Glomerular visceral epithelial cell (primary cell): ENCODE measurements around the gene TENM3.
A peak's percentile ranks its signal among the peaks of the same experiment; 100 is the strongest.

Source experiments
- DNase-seq: peaks from one replicate; pipeline ENCODE4 v3.0.0-alpha.2; 2016; ENCODE audit errors: extremely low spot score

Gene TENM3

DNA sequence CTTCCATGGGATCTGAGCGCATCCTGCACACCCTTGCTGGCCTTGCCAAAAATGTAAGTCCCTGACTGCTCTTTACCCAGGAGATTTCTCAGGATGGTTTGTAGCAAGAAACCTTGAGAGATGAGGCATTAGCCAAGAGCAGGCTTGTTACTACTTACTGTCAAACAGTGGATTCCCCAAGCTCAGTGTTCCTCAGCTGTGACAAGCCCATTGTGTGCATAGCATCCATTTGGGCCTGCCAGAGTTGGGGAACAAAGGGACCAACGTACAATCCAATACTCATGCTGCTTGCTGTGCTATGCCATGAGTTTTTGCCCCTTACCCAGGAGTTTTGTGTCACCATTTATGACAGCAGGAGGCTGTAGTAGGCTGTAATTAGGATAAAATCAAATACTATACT, 267.6 kb downstream of the TENM3 start:
- DNase-seq = no peak

DNA sequence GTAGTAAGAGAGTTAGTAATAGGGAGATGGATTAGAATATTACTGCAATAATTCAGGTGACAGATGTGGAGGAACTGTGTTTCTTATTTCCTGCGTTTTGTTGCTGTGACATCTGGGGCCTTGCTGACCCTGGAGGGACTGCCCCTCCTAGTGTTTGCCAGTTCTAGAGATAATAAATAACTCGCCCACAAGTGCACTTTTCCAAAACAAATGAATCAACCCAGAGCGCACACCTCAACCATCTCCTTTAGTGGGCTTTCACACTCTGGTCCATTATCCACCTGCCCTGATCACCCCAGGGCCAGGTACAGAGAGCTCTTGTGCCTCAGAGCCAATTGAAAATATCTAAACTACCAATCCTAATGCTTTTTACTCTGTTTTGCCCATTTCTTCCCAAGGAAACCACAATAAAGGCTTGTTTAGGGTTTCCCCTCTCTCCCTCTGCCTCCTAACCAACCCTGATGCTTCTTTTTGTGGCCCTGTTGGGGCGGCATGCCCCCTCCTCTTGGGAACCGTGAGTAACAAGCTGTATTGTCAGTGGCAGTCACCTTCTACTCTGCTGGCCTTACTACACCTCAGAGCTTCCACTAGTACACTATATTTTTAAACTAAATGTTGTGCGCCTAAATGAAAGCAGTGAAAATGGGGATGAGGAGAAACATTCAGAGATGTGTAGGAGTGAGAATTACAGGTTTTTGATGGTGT, 270.5 kb downstream of the TENM3 start:
- no peak for DNase-seq

DNA sequence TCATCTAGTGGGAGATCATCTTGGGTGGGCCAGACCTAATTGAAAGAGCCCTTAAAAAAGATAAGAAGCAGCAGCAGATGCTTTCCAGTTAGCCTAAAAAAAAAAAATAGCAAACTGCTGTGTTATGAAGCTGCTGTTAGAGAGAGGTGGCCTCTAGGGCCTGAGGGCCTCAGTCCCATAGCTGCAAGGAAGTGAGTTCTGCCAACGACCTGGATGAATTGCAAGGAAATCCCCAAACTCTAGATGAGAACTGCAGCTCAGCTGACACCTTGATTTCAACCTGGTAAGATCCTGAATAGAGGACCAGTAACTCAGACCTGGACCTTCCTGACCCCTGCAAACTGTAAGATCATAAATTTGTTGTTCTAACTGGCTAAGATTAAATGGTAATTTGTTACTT, 275.2 kb downstream of the TENM3 start:
- DNase-seq = no peak

DNA sequence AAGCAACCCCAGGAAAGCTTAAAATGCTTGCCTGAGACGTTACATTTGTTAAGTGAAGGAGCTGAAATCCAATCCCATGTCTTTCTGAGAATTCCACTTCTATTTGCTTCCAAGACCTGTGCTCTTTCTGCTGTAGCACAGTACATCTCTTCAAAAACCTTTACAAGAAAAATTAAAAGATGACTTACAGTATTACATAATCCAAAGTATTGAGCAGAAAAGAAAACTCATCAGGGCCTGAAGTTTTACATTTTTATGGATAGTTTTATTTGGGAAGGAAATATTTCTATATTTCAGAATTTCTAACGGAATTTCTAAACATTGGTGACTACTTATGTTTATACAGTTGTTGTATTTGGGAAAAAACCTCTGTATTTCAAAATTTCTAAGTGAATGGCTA, 276.3 kb downstream of the TENM3 start:
- no peak for DNase-seq

DNA sequence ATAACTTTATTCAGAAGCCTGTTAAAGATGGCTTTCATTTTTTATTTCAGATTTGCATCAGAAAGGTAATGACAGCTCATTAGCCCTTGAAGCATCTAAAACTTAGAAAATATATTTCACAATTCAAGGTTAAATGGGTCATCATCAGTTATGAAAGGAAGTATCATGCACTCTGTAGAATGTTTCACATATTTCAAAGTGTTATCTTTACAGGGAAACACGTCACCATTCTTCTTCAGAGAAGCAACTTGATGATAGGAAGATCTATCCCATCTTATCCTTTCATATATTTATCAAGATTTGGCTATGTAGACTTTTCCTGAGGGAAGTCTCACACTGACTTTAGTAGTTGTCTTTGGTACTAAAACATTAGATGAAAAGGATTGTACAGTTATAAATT, 277.8 kb downstream of the TENM3 start:
- DNase-seq = no peak

DNA sequence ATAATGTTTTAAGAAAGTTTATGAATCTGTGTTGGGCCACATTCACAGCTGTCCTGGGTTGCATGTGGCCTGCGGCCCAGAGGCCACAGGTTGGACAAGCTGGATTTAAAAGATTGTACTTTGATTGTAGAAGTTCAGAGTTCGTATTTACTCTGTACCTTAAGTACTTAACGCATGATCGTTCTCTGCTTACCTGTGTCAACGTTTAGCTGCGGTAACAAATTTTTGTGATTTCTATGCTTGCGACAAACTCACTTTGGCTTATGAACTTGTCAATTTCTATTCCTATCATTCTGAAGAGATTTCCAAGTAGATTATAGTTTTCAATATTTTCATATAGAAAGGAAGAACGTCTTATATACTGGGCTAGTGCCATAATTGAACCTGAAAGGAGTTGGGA, 285.6 kb downstream of the TENM3 start:
- no peak for DNase-seq

DNA sequence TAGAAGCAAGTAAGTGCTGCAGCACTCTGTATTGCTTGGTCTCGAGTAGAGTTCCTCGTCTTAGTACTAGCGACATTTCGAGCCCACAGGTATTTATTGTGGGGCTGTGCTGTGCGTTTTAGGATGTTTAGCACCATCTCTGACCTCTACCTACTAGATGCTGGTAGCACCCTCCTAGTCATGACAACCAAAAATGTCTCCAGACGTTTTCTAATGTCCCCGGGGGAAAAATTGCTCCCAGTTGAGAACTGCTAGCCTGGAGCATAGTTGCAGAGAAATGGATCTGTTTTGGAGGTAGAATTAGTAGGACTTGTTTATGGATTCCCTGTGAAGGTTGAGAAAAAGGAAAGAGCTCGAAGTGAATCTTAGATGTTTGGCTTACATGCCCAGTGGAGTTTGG, 287.2 kb downstream of the TENM3 start:
- no peak for DNase-seq

DNA sequence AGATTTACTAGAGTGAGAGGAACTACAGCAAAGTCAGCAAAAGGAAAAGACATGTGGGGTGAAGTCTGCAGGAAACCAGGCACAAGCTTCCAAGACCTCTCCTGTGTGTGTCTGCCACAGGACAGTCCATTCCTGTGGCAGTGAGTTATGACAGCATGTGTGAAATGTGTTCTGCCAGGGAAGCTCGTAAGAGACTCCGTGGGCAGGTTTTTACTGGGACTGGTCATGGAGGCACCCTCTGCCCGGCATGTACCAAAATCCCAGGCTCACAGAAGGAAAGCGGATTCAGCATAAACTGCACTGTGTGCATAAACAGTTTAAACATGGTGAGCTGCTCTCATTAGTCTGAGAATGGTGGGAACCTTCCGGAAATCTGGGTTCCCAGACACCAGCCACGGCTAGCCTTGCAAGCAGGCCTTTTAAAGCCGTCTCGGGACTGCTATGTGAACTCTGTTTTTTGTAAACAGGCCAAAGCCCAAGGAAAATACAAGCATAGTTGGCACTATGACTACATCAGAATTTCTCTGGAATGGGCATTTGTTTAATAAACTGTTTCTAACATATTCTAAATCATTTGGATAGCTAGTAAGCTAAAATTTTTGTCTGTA, 288.5 kb downstream of the TENM3 start:
- no peak for DNase-seq

DNA sequence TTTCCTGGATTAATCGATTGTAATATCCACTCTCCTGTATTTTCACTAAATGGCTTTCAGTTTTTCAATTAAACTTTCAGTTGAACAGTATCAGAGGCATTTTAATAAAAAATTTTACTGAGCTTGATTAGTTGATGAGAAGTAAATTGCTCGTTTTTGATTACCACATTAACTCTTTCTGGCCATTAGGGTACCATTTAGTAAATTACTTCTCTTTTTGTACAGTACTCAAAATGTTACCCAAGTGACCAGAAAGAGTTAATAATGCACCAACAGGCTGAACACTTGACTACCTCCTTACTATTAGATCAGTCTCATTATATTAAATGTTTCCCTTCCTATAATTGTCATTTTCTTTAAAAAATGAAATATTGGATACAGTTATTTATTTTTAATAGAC, 289.2 kb downstream of the TENM3 start:
- no peak for DNase-seq

DNA sequence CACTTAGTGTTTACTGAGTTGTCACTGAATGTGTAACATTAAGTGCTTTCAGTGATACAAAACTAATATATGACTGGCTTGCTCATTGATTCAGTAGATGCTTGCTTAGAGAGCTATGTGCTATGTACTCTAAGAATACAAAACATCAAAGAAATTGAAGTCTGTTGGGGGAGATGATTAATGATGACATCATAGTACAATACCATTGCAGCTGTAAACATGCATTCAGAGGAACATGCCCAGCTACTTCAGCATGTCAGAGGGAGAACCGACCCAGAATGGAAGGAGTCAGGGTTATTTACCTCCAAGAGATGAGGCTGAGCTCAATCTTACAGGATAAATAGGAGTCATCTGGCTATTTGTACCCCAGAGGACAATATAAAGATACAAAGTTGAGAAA, 290.8 kb downstream of the TENM3 start:
- no peak for DNase-seq

DNA sequence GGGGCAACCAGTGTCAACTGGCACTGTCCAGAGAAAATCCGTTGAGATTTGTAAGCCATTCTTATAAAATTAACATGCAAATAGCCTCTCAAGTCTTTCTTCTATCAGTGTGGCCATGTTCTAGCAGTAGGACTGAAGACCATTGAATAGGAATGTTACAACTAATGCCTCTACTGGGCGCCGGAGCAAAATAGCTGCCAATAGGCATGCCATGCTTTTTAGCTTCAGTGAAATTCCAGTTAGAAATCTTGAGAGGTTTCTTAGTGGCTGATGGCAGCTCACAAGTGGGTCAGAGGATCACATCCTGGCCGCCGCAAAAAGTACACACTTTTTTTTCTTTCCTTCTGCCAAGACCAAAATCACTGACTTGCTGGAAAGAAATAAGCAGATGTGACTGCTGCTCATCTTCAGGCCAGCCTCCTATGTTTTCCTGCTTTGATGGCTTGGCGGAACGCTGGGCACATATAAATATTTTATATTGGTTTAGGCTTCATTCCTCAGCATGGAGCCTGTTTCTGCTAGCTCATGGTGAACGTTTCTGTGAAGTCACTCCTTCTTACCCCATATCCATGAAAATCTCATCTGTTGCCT, 293.1 kb downstream of the TENM3 start:
- no peak for DNase-seq

DNA sequence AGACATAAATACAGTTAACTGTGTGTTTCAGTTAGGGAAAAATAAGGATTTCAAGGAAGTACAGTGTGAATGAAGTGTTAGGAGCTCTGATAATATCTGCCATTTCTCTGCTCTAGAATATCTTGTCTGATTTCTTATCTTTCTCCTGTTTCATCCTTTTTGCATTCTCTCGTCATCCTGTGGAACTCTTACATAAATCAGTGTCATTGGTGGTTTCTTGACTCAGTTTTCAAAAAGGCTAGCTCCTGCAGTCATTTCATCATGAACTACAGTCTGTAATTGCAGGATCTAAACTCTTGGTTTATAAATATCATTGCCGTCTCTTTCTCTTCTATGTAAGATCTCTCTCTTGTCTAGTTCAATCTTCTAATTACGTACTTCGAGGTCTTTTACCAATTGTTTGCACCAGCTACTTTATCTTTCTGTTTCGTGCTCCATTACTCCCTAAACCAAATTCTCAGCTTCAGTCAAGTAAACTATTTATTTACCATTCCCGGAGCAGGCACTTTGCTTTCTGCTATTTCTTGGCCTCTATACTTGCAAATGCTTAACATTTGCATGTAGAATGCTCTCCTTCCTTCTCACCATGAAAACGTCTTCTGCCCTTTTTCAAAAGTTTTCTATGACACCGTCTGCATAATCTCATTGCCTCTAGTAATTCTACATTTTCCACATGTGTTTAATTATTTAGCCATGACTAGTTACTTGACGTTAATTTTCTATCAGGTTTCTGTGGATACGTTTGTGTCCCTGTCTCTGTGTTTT, 294.0 kb downstream of the TENM3 start:
- DNase-seq = no peak

DNA sequence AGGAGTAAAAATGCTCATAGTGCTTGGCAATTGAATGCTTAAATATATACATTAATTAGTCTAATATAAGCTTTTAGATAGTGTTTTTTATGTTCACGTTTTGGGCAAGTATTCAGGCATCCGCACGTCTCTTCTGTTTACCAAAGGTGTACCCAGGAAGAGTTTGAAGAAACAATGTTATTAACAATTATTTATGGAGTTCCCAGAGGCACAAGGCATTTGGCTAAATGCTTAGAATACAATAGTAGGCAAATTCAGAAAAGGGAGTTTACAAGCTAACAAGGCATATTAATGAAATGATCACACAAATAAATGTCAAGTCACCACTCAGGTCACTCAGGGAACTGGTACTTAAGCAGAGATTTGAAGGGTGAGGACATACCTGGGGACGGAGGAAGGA, 294.8 kb downstream of the TENM3 start:
- DNase-seq = no peak

DNA sequence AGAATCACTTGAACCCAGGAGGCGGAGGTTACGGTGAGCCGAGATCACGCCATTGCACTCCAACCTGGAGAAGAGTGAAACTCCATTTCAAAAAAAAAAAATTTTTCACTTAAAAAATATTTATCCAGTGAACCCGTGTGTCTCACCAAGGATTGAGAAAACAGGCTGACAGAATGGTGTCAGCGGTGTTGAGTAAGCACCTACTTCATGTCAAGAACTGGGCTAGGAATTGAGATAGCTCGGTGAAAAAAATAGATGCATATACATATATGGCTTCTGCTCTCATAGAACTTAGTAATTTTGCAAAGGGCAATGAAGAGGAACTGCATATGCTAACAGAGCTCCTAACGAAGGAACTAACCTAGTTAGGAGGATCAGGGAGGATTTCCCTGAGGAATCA, 297.3 kb downstream of the TENM3 start:
- no peak for DNase-seq

DNA sequence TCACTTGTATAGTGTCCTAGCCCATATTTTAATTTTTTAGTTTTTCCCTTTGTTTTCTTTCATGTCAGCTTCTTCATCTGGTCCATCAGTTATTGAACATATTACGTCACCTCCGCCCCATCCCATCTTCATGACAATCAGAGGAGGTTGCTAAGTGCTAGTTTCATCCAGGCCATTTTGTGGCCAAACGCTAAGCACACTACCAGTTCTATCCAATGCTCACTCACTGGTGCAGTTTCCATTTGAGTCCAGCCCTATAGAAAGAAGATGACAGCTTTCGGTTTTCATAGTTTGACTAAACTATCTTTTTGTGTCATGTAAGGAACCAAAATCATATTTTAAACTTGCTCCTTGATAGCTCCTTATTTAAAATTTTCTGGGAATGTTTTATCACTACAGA, 304.2 kb downstream of the TENM3 start:
- DNase-seq = no peak

DNA sequence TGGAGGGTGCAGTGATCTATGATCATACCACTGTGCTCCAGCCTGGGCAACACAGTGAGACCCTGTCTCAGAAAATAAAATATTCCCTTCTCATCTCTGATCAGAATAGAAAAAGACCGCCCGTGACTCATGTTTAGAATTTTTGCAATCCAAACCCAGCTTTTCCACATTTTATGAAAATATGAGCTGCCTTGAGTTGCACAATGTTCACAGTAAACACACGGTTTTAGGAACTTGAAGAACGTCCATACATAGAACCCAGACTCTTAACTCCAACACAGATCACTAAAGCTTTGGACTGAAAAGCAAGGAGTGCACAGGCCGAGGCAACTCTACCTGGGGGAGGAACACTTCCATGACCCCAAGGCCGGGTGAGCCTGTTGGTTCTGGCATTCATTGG, 305.0 kb downstream of the TENM3 start:
- DNase-seq = no peak

DNA sequence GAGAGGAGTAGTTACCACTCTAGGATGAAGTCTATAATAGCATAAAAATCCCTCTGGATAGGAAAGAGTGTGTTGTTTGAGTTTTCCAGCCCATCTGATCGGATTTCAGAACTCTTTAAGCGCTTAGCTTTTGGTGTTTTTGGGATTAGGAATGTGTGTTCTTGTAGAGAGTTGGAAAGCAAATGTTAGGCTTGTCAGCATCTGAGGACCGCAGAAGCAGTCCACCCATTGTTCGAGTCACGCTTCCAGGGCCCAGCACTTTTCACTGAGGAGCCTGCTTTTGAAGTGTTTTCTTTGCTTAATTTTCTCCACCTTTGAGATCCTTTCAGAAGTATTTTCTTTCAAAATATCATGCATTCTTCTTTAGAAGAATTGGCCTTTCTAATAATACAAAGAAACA, 306.2 kb downstream of the TENM3 start:
- DNase-seq = no peak

DNA sequence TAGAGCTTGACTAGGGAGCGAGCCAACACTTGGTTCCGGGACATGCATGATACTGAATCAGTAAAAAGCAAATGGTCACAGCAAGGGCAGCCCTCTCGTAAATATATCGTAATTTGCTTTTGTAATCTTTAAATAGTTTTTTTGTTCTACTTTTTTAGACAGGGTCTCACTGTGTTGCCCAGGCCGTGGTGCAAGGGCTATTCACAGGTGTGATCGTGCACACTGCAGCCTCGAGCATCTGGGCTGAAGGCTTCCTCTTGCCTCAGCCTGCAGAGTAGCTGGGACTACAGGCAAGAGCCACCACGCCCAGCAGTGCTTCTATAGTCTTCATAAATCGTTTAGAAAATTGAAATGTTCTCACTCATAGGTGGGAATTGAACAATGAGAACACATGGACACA, 309.7 kb downstream of the TENM3 start:
- DNase-seq = no peak

DNA sequence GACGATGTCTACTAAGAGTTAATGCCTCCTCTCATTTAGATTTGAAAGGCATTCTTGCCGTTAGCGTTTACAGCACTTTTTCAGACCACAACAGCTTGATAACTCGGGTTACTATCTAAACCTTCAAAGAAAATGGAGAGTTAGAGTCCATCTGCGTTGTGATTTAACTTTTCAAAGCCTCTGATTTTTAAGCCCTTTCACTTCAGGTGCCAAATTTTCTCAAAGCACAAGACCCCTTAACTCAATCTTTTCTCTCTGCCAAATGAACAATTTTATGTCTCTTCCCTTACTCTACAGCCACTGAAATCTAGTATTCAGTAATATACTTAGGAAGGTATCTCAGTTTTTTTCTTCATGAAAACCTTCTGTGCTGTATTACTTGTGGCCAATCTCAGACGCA, 310.5 kb downstream of the TENM3 start:
- DNase-seq = no peak

DNA sequence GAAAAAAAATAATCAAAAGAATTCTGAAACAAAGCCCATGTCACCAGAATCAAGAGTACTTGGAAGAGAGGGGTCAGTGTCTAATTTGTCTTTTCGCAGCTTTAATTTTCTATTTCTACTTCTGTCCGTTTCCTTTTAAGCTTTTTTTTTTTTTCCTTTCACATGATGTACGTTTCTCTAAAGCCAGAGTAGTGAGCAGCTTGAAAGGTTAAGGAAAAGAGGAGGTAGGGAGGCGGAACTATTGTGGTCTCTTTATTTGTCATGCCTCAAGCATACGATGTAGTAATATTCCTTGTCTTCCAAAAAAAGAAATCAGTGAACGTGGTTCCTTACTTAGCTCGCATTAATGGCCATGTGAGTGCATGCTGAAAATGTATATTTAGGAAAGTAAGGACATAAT, 311.5 kb downstream of the TENM3 start:
- peak; percentile 49 for DNase-seq

DNA sequence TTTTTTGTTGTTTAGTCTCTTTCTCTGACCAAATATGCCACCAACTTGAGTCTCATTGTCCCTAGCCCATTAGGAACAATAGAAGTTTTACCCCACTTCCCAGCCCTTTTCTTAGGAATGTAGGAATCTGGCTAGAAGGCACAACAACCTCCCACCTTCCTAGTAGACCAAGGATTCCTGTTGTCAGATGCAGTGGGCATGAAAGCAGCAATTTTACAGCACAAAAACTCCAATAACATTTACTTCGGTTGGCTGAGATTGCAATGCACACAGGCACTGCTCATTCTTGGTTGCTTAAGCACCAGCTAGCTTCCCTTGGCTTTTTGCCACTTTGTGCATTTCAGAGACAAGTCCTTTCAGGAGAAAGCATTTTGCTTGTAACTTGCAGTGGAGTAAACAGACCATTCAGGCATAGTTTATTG, 312.8 kb downstream of the TENM3 start:
- peak; percentile 72 for DNase-seq

DNA sequence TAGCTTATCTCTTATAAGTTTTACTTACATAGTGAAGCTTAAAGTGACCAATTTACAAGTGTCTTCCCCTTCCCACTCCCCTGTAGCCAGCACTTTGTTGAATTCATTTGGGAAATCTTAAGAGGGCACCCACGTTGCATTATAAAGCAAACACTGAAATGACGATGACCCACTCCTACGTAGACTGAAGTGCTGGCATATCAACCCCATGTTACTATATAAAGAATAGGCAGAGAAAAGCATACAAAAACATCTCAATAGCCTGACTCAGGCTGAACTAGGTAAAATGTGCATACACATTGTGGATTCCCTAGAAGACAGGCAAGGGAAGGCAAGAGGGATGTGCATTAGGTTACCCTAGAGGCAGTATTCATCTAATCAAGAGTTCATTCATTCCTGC, 313.4 kb downstream of the TENM3 start:
- no peak for DNase-seq

DNA sequence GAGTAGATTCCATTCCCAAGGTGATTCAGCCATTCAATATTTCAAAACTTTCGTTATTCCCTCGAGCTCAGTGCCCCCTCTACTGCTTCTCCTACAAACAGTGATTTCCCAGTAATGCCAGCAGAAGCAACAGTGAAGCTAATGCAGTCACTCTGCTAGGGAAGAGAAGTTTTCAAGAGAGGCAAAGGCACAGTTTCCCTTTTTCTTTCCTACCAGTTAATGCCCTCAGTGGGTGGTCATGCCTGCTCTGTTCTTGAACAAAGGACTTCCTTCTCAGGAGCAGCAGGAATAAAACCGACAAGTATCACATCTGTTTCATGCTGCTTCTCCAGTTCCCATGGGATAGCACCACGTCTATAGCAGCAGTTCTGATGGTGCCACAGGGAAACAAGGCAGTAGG, 317.2 kb downstream of the TENM3 start:
- DNase-seq = peak; percentile 37
